GM12892 (cell line): ENCODE results near the gene ATG13.
A peak's percentile ranks its signal among the peaks of the same experiment; 100 is the strongest.
"Not testable (repeated sequence)": the region's sequence is repeated elsewhere in the genome, so short reads cannot be mapped to it uniquely, and the experiment has no call there.

Experiments used
- DNase-seq: peaks from one replicate; pipeline ENCODE4 v3.0.0; 2011; ENCODE audit not compliant: insufficient read length
- FAIRE-seq: peaks from 2 replicates; lab custom pipeline; 2011; peaks lifted over from hg19 to GRCh38; lab: Jason Lieb, UNC
- POLR2A ChIP-seq: IDR thresholded peaks from 2 replicates; pipeline ENCODE4 v1.6.1; 2011; ENCODE audit warnings: low read depth, low read length, control low read depth
- POLR2AphosphoS5 ChIP-seq: IDR thresholded peaks from 2 replicates; pipeline ENCODE4 v1.6.1; 2011; ENCODE audit warnings: low read depth, low read length, control low read depth
- TAF1 ChIP-seq: IDR thresholded peaks from 2 replicates; pipeline ENCODE4 v1.6.1; 2011; ENCODE audit warnings: low read depth, mild to moderate bottlenecking, control low read depth, low read length, borderline replicate concordance

ATG13 gene

DNA sequence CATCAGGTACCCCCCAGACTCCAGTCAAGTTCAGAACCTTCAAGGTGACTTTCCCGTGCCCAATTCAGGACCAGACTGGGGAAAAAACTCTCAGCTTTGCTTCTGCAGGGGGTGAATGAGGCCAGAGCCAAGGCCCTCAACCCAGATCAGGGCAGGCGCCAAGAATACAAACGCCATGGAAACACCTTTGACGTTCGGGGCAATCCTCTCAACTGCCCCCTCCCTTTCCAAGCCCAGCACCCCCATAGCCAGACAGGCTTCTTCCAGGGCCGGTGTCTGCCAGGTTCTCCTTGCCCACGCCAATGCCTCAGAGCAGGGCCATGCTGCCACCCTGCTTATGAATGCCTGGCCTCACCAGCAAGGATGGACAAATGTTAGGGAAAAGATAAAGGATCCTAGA is 77.3 kb downstream of the ATG13 start:
- FAIRE-seq, result no peak

DNA sequence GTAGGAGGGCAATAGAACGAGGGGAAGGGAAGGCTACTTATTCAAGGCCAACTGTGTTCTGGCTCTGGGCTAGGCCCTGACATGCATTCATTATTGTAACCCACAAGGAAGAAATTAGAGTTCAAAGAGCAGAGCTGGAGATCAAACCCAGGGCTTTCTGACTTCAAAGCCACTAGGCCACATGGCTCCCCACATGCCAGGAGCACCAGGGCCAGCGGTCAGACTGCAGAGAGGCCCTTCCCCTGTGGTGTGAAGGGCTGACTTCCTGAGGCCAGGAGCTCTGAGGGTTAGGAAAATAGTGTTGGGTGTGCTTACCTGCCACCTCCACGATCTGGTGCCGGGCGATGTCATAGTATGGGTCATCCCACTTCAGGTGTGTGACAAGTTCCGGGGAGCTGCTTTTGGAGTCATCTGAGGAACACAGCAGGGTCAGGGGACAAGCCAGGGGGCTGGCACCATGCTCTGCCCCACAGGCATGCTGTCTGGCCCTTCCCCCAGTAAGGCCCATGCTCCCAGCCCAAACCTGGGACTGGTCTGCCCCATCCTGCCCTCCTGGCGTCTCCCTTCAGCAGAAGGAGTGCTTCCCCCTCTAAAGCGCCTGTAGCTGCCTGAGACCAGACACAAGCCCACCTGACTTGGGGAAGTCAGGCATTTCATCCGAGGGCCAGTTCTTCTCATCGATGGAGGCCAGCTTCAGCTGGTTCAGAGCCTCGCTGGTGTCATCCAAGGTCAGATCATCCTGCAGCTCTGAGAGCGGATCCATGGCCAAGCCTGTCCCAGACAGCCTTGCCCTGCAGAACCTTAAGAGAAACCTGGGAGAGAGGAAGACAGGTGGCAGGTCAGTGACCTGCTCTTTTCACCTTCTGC is 78.2 kb downstream of the ATG13 start:
- TF ChIP-seq TAF1, result no peak
- no peak for TF ChIP-seq POLR2A
- TF ChIP-seq POLR2AphosphoS5, result no peak
- FAIRE-seq (no peak), DNase-seq (no peak)

More for the DNA sequence above, 77.3 kb downstream of the ATG13 start:
- TF ChIP-seq POLR2A (no peak), TAF1 (no peak), POLR2AphosphoS5 (no peak)
- DNase-seq, result no peak

DNA sequence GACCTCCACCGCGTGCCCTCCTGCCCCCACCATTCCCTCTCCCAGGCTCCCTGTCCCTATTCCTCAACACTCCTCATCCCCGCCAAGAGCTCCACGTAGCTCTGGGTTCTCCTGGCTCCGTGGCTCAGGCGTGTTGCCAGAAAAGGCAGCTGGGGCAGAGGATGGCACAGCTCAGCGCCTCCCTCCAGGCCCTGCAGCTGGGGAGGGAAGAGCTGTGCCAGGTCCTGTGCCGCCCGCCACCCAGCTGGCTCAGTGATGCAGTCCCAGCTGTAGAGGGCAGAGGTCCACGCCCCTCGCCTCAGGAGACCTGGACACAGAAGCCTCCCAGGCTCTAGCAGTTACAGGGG is 78.8 kb downstream of the ATG13 start:
- no peak for FAIRE-seq
- no peak for TF ChIP-seq POLR2A
- no peak for TF ChIP-seq TAF1
- TF ChIP-seq POLR2AphosphoS5, result no peak

DNA sequence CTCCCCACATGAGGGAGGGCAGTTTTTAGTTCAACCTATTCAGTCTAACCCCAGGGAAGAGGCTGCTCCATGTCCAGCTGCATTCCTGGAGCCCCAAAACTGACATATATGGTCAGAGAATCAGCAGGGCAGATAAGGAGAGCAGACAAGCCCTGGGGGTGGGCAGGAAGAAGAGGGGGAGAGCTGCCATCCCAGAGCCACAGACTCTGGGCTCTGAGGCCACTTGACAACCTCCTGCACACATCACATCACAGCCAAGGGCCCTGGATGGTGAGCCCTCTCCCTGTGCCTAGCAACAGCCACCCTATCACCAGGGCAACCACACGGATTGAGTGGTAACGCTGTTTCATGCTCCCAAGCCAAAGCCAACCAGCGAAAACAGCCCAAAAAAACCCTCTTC is 80.0 kb downstream of the ATG13 start:
- TF ChIP-seq POLR2A (no peak), TAF1 (no peak), POLR2AphosphoS5 (no peak)
- DNase-seq (no peak), FAIRE-seq (no peak)

More for the DNA sequence above, 78.8 kb downstream of the ATG13 start:
- DNase-seq, result no peak

DNA sequence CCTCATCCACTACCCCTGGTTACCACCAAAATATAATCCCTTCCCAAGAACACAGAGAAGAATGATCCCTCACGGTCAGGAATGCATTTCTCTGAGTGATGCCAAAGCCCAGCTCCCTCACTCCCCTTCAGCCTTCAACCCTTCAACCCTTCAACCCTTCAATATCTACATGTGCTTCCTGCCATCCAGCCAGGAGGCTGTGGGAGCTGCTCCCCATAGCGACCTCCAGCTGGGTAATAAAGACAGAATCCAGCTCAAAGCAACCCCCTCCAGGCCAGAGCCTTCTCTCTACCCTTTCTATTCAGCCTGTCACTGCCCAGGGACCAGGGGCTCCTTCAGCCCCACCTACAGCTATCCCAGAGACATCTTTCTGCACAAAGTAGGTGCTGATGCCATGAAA is 80.4 kb downstream of the ATG13 start:
- FAIRE-seq (no peak), DNase-seq (no peak)
- no peak for TF ChIP-seq POLR2A
- no peak for TF ChIP-seq TAF1
- no peak for TF ChIP-seq POLR2AphosphoS5

DNA sequence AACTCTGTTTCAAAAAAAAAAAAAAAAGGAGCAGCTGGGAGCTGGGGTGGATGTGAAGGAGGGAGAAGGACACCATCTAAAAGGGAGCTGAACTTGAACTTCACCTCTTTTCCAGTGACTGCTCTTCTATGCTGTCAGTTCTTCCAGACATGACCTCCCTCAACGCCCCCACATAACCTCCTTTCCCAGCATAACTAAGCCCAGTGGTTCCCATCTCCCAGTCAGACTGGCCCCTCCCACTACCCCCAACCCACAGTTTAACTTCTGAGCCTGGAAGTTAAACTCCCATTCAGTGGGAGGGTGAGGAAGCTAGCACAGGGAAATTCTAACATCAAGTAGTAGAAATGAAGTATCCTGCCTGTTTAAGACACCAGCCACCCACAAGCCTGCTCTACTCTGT is 81.2 kb downstream of the ATG13 start:
- FAIRE-seq, result no peak
- no peak for DNase-seq
- TF ChIP-seq POLR2A (no peak), TAF1 (no peak), POLR2AphosphoS5 (no peak)

DNA sequence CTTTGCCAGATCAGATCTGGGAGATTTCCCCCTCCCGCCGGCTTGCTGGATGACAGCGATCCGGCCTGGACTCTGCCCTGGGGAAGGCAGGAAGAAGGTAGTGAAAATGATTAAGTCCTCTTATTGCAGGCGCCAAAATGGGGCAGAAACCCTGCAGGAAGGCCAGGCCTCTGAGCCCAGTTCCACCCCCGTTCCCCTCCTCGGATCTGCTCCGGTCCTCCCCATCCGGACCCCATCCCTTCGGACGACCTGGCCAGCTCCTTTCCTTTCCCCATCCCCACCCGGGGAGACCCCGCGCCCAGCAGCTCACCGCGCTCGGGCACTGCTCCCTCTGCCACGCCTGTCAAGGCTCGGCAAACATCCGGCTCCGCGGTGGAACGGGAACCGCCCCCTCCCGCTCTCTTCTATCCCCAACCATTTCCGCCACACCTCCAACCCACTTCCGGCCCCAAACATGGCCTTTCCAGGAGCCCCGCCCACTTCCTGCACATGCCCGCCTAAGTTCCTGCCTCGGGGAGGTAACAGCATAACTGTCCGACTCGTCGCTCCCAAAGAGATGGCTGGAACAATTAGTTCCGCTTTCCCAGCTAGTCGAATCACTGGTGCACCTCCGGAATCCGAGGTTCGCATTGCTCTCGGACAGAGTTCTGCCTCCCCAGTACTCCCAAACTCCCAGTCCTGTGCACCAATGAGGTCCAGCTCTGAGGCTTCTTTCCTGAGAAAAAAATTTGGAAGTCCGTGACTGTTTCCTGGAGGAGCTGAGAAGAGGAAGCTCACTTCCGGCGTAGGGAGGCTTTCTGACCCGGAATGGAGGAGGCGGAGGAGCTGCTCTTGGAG is 83.1 kb downstream of the ATG13 start, which contains the start of the genes ARHGAP1 and ZNF408:
Gene ARHGAP1, minus strand, starts transcription at position 379 of the 837 bp plus-strand sequence. CDS start 4,512 bp downstream, outside the sequence.
Gene ZNF408, plus strand, starts transcription at position 791 of the 837 bp plus-strand sequence. Its CDS starts 17 bp downstream, at position 808.
- peak; percentile 58 for TF ChIP-seq TAF1
- TF ChIP-seq POLR2AphosphoS5, result peak; percentile 75
- TF ChIP-seq POLR2A, result peak; percentile 81
- DNase-seq (peak; percentile 89), FAIRE-seq (peak; percentile 100)

DNA sequence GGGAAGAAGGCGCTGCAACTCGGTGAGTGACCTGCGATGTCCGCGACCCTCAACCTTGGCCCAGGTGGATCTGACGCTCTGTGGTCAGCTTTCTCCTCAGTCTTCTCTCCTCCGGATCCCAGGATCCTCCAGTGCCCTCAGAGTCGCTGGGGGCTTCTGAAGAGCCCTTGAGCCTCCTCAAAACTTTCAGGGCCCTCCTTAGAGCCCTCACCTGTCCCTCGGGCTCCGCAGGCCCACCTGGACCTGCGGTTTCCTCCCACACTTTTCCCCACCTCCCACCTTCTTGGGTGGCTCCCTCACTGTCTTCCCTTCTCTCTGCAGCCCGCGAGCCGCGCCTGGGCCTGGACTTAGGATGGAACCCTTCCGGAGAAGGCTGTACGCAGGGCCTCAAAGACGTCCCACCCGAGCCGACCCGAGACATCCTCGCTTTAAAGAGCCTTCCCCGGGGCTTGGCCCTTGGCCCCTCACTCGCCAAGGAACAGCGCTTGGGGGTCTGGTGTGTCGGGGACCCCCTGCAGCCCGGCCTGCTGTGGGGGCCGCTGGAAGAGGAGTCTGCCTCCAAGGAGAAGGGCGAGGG is 83.8 kb downstream of the ATG13 start:
- DNase-seq, result no peak
- TF ChIP-seq TAF1, result no peak
- no peak for FAIRE-seq

DNA sequence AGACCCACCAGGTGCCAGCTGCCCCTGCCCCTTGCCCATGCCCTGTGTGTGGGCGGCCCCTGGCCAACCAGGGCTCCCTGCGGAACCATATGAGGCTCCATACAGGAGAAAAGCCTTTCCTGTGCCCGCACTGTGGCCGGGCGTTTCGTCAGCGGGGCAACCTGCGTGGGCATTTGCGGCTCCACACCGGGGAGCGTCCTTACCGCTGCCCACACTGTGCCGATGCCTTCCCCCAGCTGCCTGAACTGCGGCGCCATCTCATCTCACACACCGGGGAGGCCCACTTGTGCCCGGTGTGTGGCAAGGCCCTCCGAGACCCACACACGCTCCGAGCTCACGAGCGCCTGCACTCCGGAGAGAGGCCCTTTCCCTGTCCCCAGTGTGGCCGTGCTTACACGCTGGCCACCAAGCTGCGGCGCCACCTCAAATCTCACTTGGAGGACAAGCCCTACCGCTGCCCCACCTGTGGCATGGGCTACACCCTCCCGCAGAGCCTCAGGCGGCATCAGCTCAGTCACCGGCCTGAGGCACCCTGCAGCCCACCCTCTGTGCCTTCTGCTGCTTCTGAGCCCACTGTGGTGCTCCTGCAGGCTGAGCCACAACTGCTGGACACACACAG is 87.8 kb downstream of the ATG13 start:
- FAIRE-seq (no peak), DNase-seq (no peak)
- TF ChIP-seq POLR2A (no peak), TAF1 (no peak), POLR2AphosphoS5 (no peak)

DNA sequence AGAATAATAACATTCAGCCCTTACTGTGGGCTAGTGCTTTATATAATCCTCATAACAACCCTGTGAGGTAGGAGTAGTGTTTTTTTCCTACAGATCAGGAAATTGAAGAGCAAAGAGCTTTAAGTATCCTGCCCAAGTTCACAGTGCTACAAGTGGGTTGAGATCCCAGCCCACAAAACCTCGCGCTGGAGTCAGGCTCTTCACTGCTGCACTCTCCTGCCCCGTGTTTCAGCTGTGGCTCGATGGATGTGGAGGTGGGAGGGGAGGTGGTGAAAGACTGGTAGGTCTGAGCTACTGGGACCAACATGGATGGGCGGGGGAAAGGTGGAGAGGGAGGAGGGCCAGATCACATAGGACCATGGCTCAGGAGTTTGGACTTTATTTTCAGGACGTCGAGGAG is 89.5 kb downstream of the ATG13 start:
- TF ChIP-seq POLR2AphosphoS5 (no peak; the same call in 1 of the 2 replicates), POLR2A (no peak), TAF1 (no peak)
- DNase-seq (no peak), FAIRE-seq (no peak)

DNA sequence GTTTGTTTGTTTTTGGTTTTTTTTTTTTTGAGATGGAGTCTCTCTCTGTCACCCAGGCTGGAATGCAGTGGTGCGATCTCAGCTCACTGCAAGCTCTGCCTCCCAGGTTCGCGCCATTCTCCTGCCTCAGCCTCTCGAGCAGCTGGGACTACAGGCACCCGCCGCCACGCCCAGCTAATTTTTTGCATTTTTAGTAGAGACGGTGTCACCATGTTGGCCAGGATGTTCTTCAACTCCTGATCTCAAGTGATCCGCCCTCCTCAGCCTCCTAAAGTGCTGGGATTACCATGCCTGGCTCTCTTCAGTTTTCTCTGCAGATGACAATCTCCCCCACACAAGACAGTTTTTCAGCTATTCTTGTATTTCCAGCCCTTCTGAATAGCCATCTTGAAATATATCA is 92.0 kb downstream of the ATG13 start:
- DNase-seq, FAIRE-seq: not testable (repeated sequence)
